Trophoblast cell (in vitro differentiated cells and primary cell): ENCODE results near the gene CRLF1.

Experiments used
- DNase-seq, 2 donors: peaks; one replicate each; pipeline ENCODE4 v3.0.0-alpha.2; 2016
- H2AFZ ChIP-seq: 2 replicates; pipeline ENCODE4 v1.6.1; 2013; ENCODE audit warnings: low read length, moderate library complexity, mild to moderate bottlenecking; ENCODE audit not compliant: insufficient read depth, poor library complexity
- H2AK5ac ChIP-seq: 2 replicates; pipeline ENCODE4 v1.6.1; 2013; ENCODE audit warnings: mild to moderate bottlenecking, low read length
- H2BK120ac ChIP-seq: 2 replicates; pipeline ENCODE4 v1.6.1; 2013; ENCODE audit warnings: low read length, mild to moderate bottlenecking, moderate library complexity; ENCODE audit not compliant: insufficient read depth, poor library complexity
- H2BK12ac ChIP-seq: 2 replicates; pipeline ENCODE4 v1.6.1; 2013; ENCODE audit warnings: mild to moderate bottlenecking, low read length, moderate library complexity
- H2BK5ac ChIP-seq: 2 replicates; pipeline ENCODE4 v1.6.1; 2013; ENCODE audit warnings: low read length, low read depth, moderate library complexity, mild to moderate bottlenecking; ENCODE audit not compliant: poor library complexity
- H3K14ac ChIP-seq: 2 replicates; pipeline ENCODE4 v1.6.1; 2013; ENCODE audit warnings: mild to moderate bottlenecking, low read length
- H3K18ac ChIP-seq: 2 replicates; pipeline ENCODE4 v1.6.1; 2013; ENCODE audit warnings: mild to moderate bottlenecking, low read length
- H3K23ac ChIP-seq: 2 replicates; pipeline ENCODE4 v1.6.1; 2013; ENCODE audit warnings: low read length
- H3K27ac ChIP-seq: 2 replicates; pipeline ENCODE4 v1.5.1; 2013; ENCODE audit warnings: low read depth, mild to moderate bottlenecking, inconsistent platforms, low read length, moderate library complexity
- H3K27me3 ChIP-seq: 2 replicates; pipeline ENCODE4 v1.6.1; 2013; ENCODE audit warnings: inconsistent platforms, mild to moderate bottlenecking, low read length, moderate library complexity; ENCODE audit not compliant: insufficient read depth
- H3K36me3 ChIP-seq, 2 experiments: 1 replicate in 1 of 2; 2 replicates in 1 of 2; pipeline ENCODE4 v1.6.1; 2013; ENCODE audit warnings: low read length in 2 of 2, mild to moderate bottlenecking in 2 of 2, moderate library complexity in 1 of 2; ENCODE audit not compliant: insufficient read depth in 2 of 2, control insufficient read depth in 1 of 2
- H3K4ac ChIP-seq: 2 replicates; pipeline ENCODE4 v1.6.1; 2013; ENCODE audit warnings: low read depth, mild to moderate bottlenecking, low read length, moderate library complexity
- H3K4me1 ChIP-seq, 2 experiments: 1 replicate in 1 of 2; 2 replicates in 1 of 2; pipeline ENCODE4 v1.6.1; 2013; ENCODE audit warnings: low read length in 2 of 2, mild to moderate bottlenecking in 2 of 2, moderate library complexity in 1 of 2; ENCODE audit not compliant: insufficient read depth in 2 of 2, control insufficient read depth in 1 of 2
- H3K4me2 ChIP-seq: 2 replicates; pipeline ENCODE4 v1.6.1; 2013; ENCODE audit warnings: inconsistent platforms, mild to moderate bottlenecking, low read length, moderate library complexity
- H3K4me3 ChIP-seq: 2 replicates; pipeline ENCODE4 v1.5.1; 2013; ENCODE audit warnings: mild to moderate bottlenecking, low read depth, low read length, inconsistent platforms
- H3K79me1 ChIP-seq: one replicate; pipeline ENCODE4 v1.6.1; 2013; ENCODE audit warnings: low read length
- H3K79me2 ChIP-seq: 2 replicates; pipeline ENCODE4 v1.6.1; 2013; ENCODE audit warnings: low read length, mild to moderate bottlenecking; ENCODE audit not compliant: control insufficient read depth, insufficient read depth, poor library complexity
- H3K9ac ChIP-seq: 2 replicates; pipeline ENCODE4 v1.6.1; 2013; ENCODE audit warnings: mild to moderate bottlenecking, low read length
- H3K9me3 ChIP-seq: 2 replicates; pipeline ENCODE4 v1.6.1; 2013; ENCODE audit warnings: low read depth, mild to moderate bottlenecking, control low read depth, inconsistent platforms, low read length; ENCODE audit not compliant: insufficient read depth
- H4K12ac ChIP-seq: 2 replicates; pipeline ENCODE4 v1.6.1; 2013; ENCODE audit warnings: low read depth, mild to moderate bottlenecking, low read length, moderate library complexity
- H4K8ac ChIP-seq: 2 replicates; pipeline ENCODE4 v1.6.1; 2013; ENCODE audit warnings: low read depth, mild to moderate bottlenecking, low read length, moderate library complexity
- H4K91ac ChIP-seq: one replicate; pipeline ENCODE4 v1.6.1; 2013; ENCODE audit warnings: low read depth, mild to moderate bottlenecking, low read length, moderate library complexity
- WGBS: extraction: QIAGEN DNeasy Blood & Tissue Kit; methylation state at CpG from one replicate; pipeline ENCODE4 v1.1.7; 2013; ENCODE audit warnings: missing lambda C conversion rate; ENCODE audit not compliant: insufficient read length, insufficient coverage; ENCODE audit errors: extremely low coverage; 5-methylcytosine and 5-hydroxymethylcytosine counted together

CRLF1 gene

GRCh38 chr19:18589380-18590272 is 17.0 kb downstream of the CRLF1 start:
- H4K8ac ChIP-seq, result peak overlapping the region; percentile 64
- peaks cover 16% of the 10 kb centered on the region for H3K79me1 ChIP-seq
- no peak overlapping the region for H3K23ac ChIP-seq
- H3K4ac ChIP-seq, result peak overlapping the region; percentile 18
- peaks cover 4 to 6% of the 10 kb centered on the region in 2 experiments for H3K36me3 ChIP-seq
- peak overlapping the region; percentile 43 for H3K18ac ChIP-seq
- H3K79me2 ChIP-seq, result peaks cover 6% of the 10 kb centered on the region
- peak overlapping the region; percentile 94 for H3K27ac ChIP-seq
- H3K4me2 ChIP-seq, result peak overlapping the region; percentile 87
- H2AK5ac ChIP-seq, result peak overlapping the region; percentile 16
- peak overlapping the region; percentile 22 for H4K91ac ChIP-seq
- peak overlapping the region; percentile 64 for H3K9ac ChIP-seq
- peaks cover 6% of the 10 kb centered on the region for H3K9me3 ChIP-seq
- H2BK120ac ChIP-seq, result peak overlapping the region; percentile 47
- WGBS, result no CpG with 5 or more reads among the region's 52 CpGs
- H3K4me3 ChIP-seq, result peak overlapping the region; percentile 84
- peak overlapping the region; percentile 1 for H4K12ac ChIP-seq
- H3K4me1 ChIP-seq, result peaks cover 8 to 17% of the 10 kb centered on the region in 2 experiments
- H3K27me3 ChIP-seq, result no peaks in the 10 kb centered on the region
- peak overlapping the region; percentile 6 for H3K14ac ChIP-seq
- peak; percentile 80 to 83 for DNase-seq
- H2BK12ac ChIP-seq, result no peak overlapping the region
- H2AFZ ChIP-seq, result peak overlapping the region; percentile 38
- peak overlapping the region; percentile 26 for H2BK5ac ChIP-seq

GRCh38 chr19:18588611-18589379 is 17.8 kb downstream of the CRLF1 start, which contains the start of gene REX1BD:
Gene REX1BD (plus strand): TSS chr19:18588798. CDS start chr19:18588802, 4 bp downstream.
- WGBS, result no CpG with 5 or more reads among the region's 72 CpGs
- Histone ChIP-seq H3K79me1 (peaks cover 16% of the 10 kb centered on the region), H4K12ac (peak within 1 kb of the TSS; percentile 92), H3K4me3 (peak within 1 kb of the TSS; percentile 84), H4K8ac (peak within 1 kb of the TSS; percentile 98), H3K18ac (peak within 1 kb of the TSS; percentile 84), H2BK5ac (peak within 1 kb of the TSS; percentile 86), H2AK5ac (peak within 1 kb of the TSS; percentile 16), H3K36me3 (peaks cover 4 to 6% of the 10 kb centered on the region in 2 experiments), H3K9ac (peak within 1 kb of the TSS; percentile 65), H3K4me1 (peaks cover 6 to 15% of the 10 kb centered on the region in 2 experiments), H3K4me2 (peak within 1 kb of the TSS; percentile 87), H3K9me3 (peaks cover 6% of the 10 kb centered on the region), H4K91ac (peak within 1 kb of the TSS; percentile 95), H2AFZ (peak within 1 kb of the TSS; percentile 86), H3K23ac (no peak within 1 kb of the TSS), H3K14ac (peak within 1 kb of the TSS; percentile 96), H2BK12ac (no peak within 1 kb of the TSS), H2BK120ac (peak within 1 kb of the TSS; percentile 87), H3K27me3 (no peaks in the 10 kb centered on the region), H3K4ac (peak within 1 kb of the TSS; percentile 88), H3K27ac (peak within 1 kb of the TSS; percentile 94), H3K79me2 (peaks cover 6% of the 10 kb centered on the region)
- peak; percentile 71 to 84 for DNase-seq

GRCh38 chr19:18587962-18588610 is 18.5 kb downstream of the CRLF1 start:
- no CpG with 5 or more reads among the region's 16 CpGs for WGBS
- Histone ChIP-seq H3K23ac (no peak overlapping the region), H4K91ac (peak overlapping the region; percentile 45)

GRCh38 chr19:18587561-18587960 is 19.0 kb downstream of the CRLF1 start:
- no peak for DNase-seq
- no peak overlapping the region for H3K4me2 ChIP-seq
- no peak overlapping the region for H2AK5ac ChIP-seq
- no peak overlapping the region for H3K14ac ChIP-seq
- H3K9ac ChIP-seq, result no peak overlapping the region
- H3K9me3 ChIP-seq, result peaks cover 6% of the 10 kb centered on the region
- no peak overlapping the region for H3K23ac ChIP-seq
- H2BK12ac ChIP-seq, result no peak overlapping the region
- H3K4me1 ChIP-seq, result peaks cover 6 to 13% of the 10 kb centered on the region in 2 experiments
- H2BK120ac ChIP-seq, result no peak overlapping the region
- no peak overlapping the region for H3K18ac ChIP-seq
- H2AFZ ChIP-seq, result no peak overlapping the region
- H4K91ac ChIP-seq, result no peak overlapping the region
- no peaks in the 10 kb centered on the region for H3K27me3 ChIP-seq
- no peak overlapping the region for H3K4me3 ChIP-seq
- H3K4ac ChIP-seq, result no peak overlapping the region
- peaks cover 4 to 6% of the 10 kb centered on the region in 2 experiments for H3K36me3 ChIP-seq
- peaks cover 16% of the 10 kb centered on the region for H3K79me1 ChIP-seq
- H3K27ac ChIP-seq, result no peak overlapping the region
- peak overlapping the region; percentile 98 for H4K8ac ChIP-seq
- no CpG with 5 or more reads among the region's 12 CpGs for WGBS
- no peak overlapping the region for H2BK5ac ChIP-seq
- H3K79me2 ChIP-seq, result peaks cover 6% of the 10 kb centered on the region
- no peak overlapping the region for H4K12ac ChIP-seq

More at GRCh38 chr19:18587962-18588610, 18.5 kb downstream of the CRLF1 start:
- peak overlapping the region; percentile 62 for H2AFZ ChIP-seq
- H3K36me3 ChIP-seq, result peaks cover 4 to 6% of the 10 kb centered on the region in 2 experiments
- no peak overlapping the region for H3K4ac ChIP-seq
- no peak overlapping the region for H2BK5ac ChIP-seq
- H3K4me2 ChIP-seq, result peak overlapping the region; percentile 87
- no peak overlapping the region for H2AK5ac ChIP-seq
- DNase-seq, result no peak
- no peak overlapping the region for H3K4me3 ChIP-seq
- peak overlapping the region; percentile 24 for H3K14ac ChIP-seq
- H3K18ac ChIP-seq, result peak overlapping the region; percentile 8
- no peak overlapping the region for H3K9ac ChIP-seq
- H2BK120ac ChIP-seq, result peak overlapping the region; percentile 17
- peak overlapping the region; percentile 92 for H4K12ac ChIP-seq
- H3K27ac ChIP-seq, result no peak overlapping the region
- H3K27me3 ChIP-seq, result no peaks in the 10 kb centered on the region
- H4K8ac ChIP-seq, result peak overlapping the region; percentile 98
- H3K79me1 ChIP-seq, result peaks cover 16% of the 10 kb centered on the region
- H3K79me2 ChIP-seq, result peaks cover 6% of the 10 kb centered on the region
- H3K4me1 ChIP-seq, result peaks cover 6 to 13% of the 10 kb centered on the region in 2 experiments
- no peak overlapping the region for H2BK12ac ChIP-seq
- peaks cover 6% of the 10 kb centered on the region for H3K9me3 ChIP-seq
